NOMO-1 (cell line): Measurements from ENCODE around the gene SLCO2B1.
A peak's percentile ranks its signal among the peaks of the same experiment; 100 is the strongest.

Experiments
- DNase-seq, 2 experiments: peaks; one replicate each; lab custom pipeline; 2025; ENCODE audit not compliant: unreplicated experiment in 2 of 2; lab: John Stamatoyannopoulos, UW

SLCO2B1 gene

GRCh38 chr11:75190652-75191329, 39.9 kb downstream of the SLCO2B1 start:
- no peak for DNase-seq

- no peak for DNase-seq
Measured at GRCh38 chr11:75191330-75191717, 40.4 kb downstream of the SLCO2B1 start.

- no peak for DNase-seq
Measured at GRCh38 chr11:75193271-75193670, 42.4 kb downstream of the SLCO2B1 start.

GRCh38 chr11:75193711-75194110, 42.8 kb downstream of the SLCO2B1 start:
- DNase-seq = no peak

- no peak for DNase-seq
Measured at GRCh38 chr11:75194147-75194546, 43.2 kb downstream of the SLCO2B1 start.

GRCh38 chr11:75195167-75195962, 44.5 kb downstream of the SLCO2B1 start:
- no peak for DNase-seq

- DNase-seq = no peak
Measured at GRCh38 chr11:75196426-75196825, 45.5 kb downstream of the SLCO2B1 start.

- DNase-seq = no peak
Measured at GRCh38 chr11:75197512-75198277, 46.8 kb downstream of the SLCO2B1 start.

- DNase-seq = no peak
Measured at GRCh38 chr11:75198278-75198973, 47.5 kb downstream of the SLCO2B1 start.

- DNase-seq = no peak
Measured at GRCh38 chr11:75199412-75199955, 48.6 kb downstream of the SLCO2B1 start.

GRCh38 chr11:75200051-75200450, 49.1 kb downstream of the SLCO2B1 start:
- no peak for DNase-seq

- DNase-seq = no peak
Measured at GRCh38 chr11:75200531-75200930, 49.6 kb downstream of the SLCO2B1 start.

GRCh38 chr11:75201771-75202170, 50.9 kb downstream of the SLCO2B1 start:
- DNase-seq = no peak

- DNase-seq = no peak
Measured at GRCh38 chr11:75202195-75202594, 51.3 kb downstream of the SLCO2B1 start.

- DNase-seq = no peak
Measured at GRCh38 chr11:75203138-75203537, 52.2 kb downstream of the SLCO2B1 start.

GRCh38 chr11:75203641-75204011, 52.7 kb downstream of the SLCO2B1 start:
- DNase-seq = no peak

GRCh38 chr11:75204012-75204674, 53.2 kb downstream of the SLCO2B1 start:
- no peak for DNase-seq

GRCh38 chr11:75204685-75205563, 54.0 kb downstream of the SLCO2B1 start:
- DNase-seq = peak; percentile 18 to 68

- no peak for DNase-seq
Measured at GRCh38 chr11:75205564-75206020, 54.7 kb downstream of the SLCO2B1 start.
